Natural killer cell treated with Interleukin-12 subunit alpha and Interleukin-12 subunit beta and Interleukin-15 and Interleukin-18, amount 100 ng/mL, for 72 hours (primary cell): ENCODE results near the gene PXYLP1. TPM values are rescaled to one million over a fixed set of nuclear protein-coding genes. Genes with fewer than 3 reads are reported as not detected.
"Not testable (repeated sequence)": the region's sequence is repeated elsewhere in the genome, so short reads cannot be mapped to it uniquely, and the experiment has no call there.

Experiments used
- ATAC-seq, 2 donors: fragments of 150-1000 bp; cut with Tn5 transposase in 1 of 2; sonication (Bioruptor Pico), chemical (Tn5 transposase) in 1 of 2; 2 replicates each; pipeline ENCODE4 v1.10.0; 2021
- DNase-seq: peaks from one replicate; pipeline ENCODE4 v3.0.0; 2022; ENCODE audit warnings: low spot score
- H3K27ac Mint-ChIP-seq, 2 donors: 1 replicate in 1 of 2; 2 replicates in 1 of 2; pipeline ENCODE4 v1.8.0; 2022; ENCODE audit warnings: mixed read lengths in 2 of 2, mild to moderate bottlenecking in 1 of 2, moderate library complexity in 1 of 2
- H3K27me3 Mint-ChIP-seq, 2 donors: 1 replicate in 1 of 2; 2 replicates in 1 of 2; pipeline ENCODE4 v1.8.0; 2022; ENCODE audit warnings: mixed read lengths in 2 of 2
- H3K36me3 Mint-ChIP-seq: one replicate; pipeline ENCODE4 v1.8.0; 2022; ENCODE audit warnings: mixed read lengths
- H3K4me1 Mint-ChIP-seq, 2 donors: 1 replicate in 1 of 2; 2 replicates in 1 of 2; pipeline ENCODE4 v1.8.0; 2022; ENCODE audit warnings: low read depth in 2 of 2, mixed read lengths in 2 of 2, mild to moderate bottlenecking in 1 of 2
- H3K4me3 Mint-ChIP-seq: one replicate; pipeline ENCODE4 v1.8.0; 2022; ENCODE audit warnings: mixed read lengths
- H3K9me3 Mint-ChIP-seq: 2 replicates; pipeline ENCODE4 v1.8.0; 2022; ENCODE audit warnings: mixed read lengths
- total RNA-seq, 2 donors: library from RNA; stranded (reverse); gene quantifications; one replicate each; pipeline ENCODE4 v1.2.3, GENCODE V29; 2022

PXYLP1 gene
- total RNA-seq, 2 donors from 2014 or later = 6.3 to 15.2 TPM

GRCh38 chr3:141308588-141309218 is 77.1 kb downstream of the PXYLP1 start:
- Mint-ChIP-seq H3K36me3 (no peaks in the 10 kb centered on the region), H3K9me3 (no peaks in the 10 kb centered on the region), H3K27ac (no peak overlapping the region), H3K4me3 (no peak overlapping the region), H3K4me1 (peaks cover 32 to 34% of the 10 kb centered on the region in 2 donors), H3K27me3 (no peaks in the 10 kb centered on the region)
- no peak for DNase-seq
- ATAC-seq = no peak

- peak overlapping the region; percentile 96 for H3K4me3 Mint-ChIP-seq
- H3K27me3 Mint-ChIP-seq = no peaks in the 10 kb centered on the region
- peak overlapping the region; percentile 91 to 97 for H3K27ac Mint-ChIP-seq
- H3K36me3 Mint-ChIP-seq = no peaks in the 10 kb centered on the region
- ATAC-seq (no peak), DNase-seq (peak; percentile 61)
- peaks cover 32 to 36% of the 10 kb centered on the region in 2 donors for H3K4me1 Mint-ChIP-seq
- no peaks in the 10 kb centered on the region for H3K9me3 Mint-ChIP-seq
Measured at GRCh38 chr3:141311170-141311495, 79.5 kb downstream of the PXYLP1 start.

GRCh38 chr3:141311496-141312353 is 80.1 kb downstream of the PXYLP1 start:
- Mint-ChIP-seq H3K9me3 (no peaks in the 10 kb centered on the region), H3K27ac (peak overlapping the region; percentile 91 to 97), H3K36me3 (no peaks in the 10 kb centered on the region), H3K27me3 (no peaks in the 10 kb centered on the region), H3K4me1 (peaks cover 32 to 36% of the 10 kb centered on the region in 2 donors), H3K4me3 (peak overlapping the region; percentile 96)
- ATAC-seq = peak; percentile 99
- peak; percentile 98 for DNase-seq

- Mint-ChIP-seq H3K4me1 (peaks cover 32 to 36% of the 10 kb centered on the region in 2 donors), H3K4me3 (peak overlapping the region; percentile 96), H3K27me3 (no peaks in the 10 kb centered on the region)
Measured at GRCh38 chr3:141312354-141313092, 80.9 kb downstream of the PXYLP1 start.

GRCh38 chr3:141313093-141313683 is 81.6 kb downstream of the PXYLP1 start:
- Mint-ChIP-seq H3K36me3 (no peaks in the 10 kb centered on the region), H3K4me1 (peaks cover 31 to 32% of the 10 kb centered on the region in 2 donors), H3K27ac (peak overlapping the region in 1 of 2 donors; percentile 91), H3K9me3 (no peaks in the 10 kb centered on the region), H3K27me3 (no peaks in the 10 kb centered on the region), H3K4me3 (peak overlapping the region; percentile 96)
- DNase-seq (no peak), ATAC-seq (no peak)

More at GRCh38 chr3:141312354-141313092, 80.9 kb downstream of the PXYLP1 start:
- no peak for ATAC-seq
- Mint-ChIP-seq H3K36me3 (no peaks in the 10 kb centered on the region), H3K9me3 (no peaks in the 10 kb centered on the region), H3K27ac (peak overlapping the region; percentile 91 to 97)
- no peak for DNase-seq

GRCh38 chr3:141314415-141314814 is 82.8 kb downstream of the PXYLP1 start:
- ATAC-seq, H3K4me3 Mint-ChIP-seq, H3K36me3 Mint-ChIP-seq, DNase-seq, H3K27ac Mint-ChIP-seq, H3K9me3 Mint-ChIP-seq, H3K27me3 Mint-ChIP-seq: not testable (repeated sequence)
- H3K4me1 Mint-ChIP-seq = peaks cover 31 to 32% of the 10 kb centered on the region in 2 donors

- no peak overlapping the region for H3K27ac Mint-ChIP-seq
- no peak for DNase-seq
- no peaks in the 10 kb centered on the region for H3K36me3 Mint-ChIP-seq
- no peak overlapping the region for H3K4me3 Mint-ChIP-seq
- no peak for ATAC-seq
- H3K9me3 Mint-ChIP-seq = no peaks in the 10 kb centered on the region
- H3K4me1 Mint-ChIP-seq = peaks cover 19 to 24% of the 10 kb centered on the region in 2 donors
- H3K27me3 Mint-ChIP-seq = no peaks in the 10 kb centered on the region
Measured at GRCh38 chr3:141316851-141317250, 85.2 kb downstream of the PXYLP1 start.

- Mint-ChIP-seq H3K36me3 (no peaks in the 10 kb centered on the region), H3K27me3 (no peaks in the 10 kb centered on the region), H3K4me3 (no peak overlapping the region), H3K27ac (peak overlapping the region in 1 of 2 donors; percentile 49), H3K9me3 (no peaks in the 10 kb centered on the region), H3K4me1 (peaks cover 5 to 8% of the 10 kb centered on the region in 2 donors)
- ATAC-seq = no peak
- DNase-seq = no peak
Measured at GRCh38 chr3:141320399-141321108, 88.9 kb downstream of the PXYLP1 start.

- H3K4me3 Mint-ChIP-seq = no peak overlapping the region
- H3K36me3 Mint-ChIP-seq = no peaks in the 10 kb centered on the region
- peaks cover 5 to 8% of the 10 kb centered on the region in 2 donors for H3K4me1 Mint-ChIP-seq
- H3K9me3 Mint-ChIP-seq = no peaks in the 10 kb centered on the region
- no peaks in the 10 kb centered on the region for H3K27me3 Mint-ChIP-seq
- DNase-seq (no peak), ATAC-seq (no peak)
- peak overlapping the region in 1 of 2 donors; percentile 49 for H3K27ac Mint-ChIP-seq
Measured at GRCh38 chr3:141321109-141321497, 89.5 kb downstream of the PXYLP1 start.

GRCh38 chr3:141323936-141324704 is 92.5 kb downstream of the PXYLP1 start:
- no peaks in the 10 kb centered on the region for H3K36me3 Mint-ChIP-seq
- ATAC-seq (no peak), DNase-seq (no peak)

GRCh38 chr3:141326123-141326522 is 94.5 kb downstream of the PXYLP1 start:
- peak overlapping the region in 1 of 2 donors; percentile 38 for H3K27ac Mint-ChIP-seq
- no peak for ATAC-seq
- H3K9me3 Mint-ChIP-seq = no peaks in the 10 kb centered on the region
- H3K27me3 Mint-ChIP-seq = peaks cover 0 to 3% of the 10 kb centered on the region in 2 donors
- H3K36me3 Mint-ChIP-seq = no peaks in the 10 kb centered on the region
- peaks cover 9 to 13% of the 10 kb centered on the region in 2 donors for H3K4me1 Mint-ChIP-seq
- H3K4me3 Mint-ChIP-seq = no peak overlapping the region
- no peak for DNase-seq

More at GRCh38 chr3:141323936-141324704, 92.5 kb downstream of the PXYLP1 start:
- peaks cover 0 to 3% of the 10 kb centered on the region in 2 donors for H3K27me3 Mint-ChIP-seq
- H3K4me3 Mint-ChIP-seq = no peak overlapping the region
- no peaks in the 10 kb centered on the region for H3K9me3 Mint-ChIP-seq
- peaks cover 15 to 17% of the 10 kb centered on the region in 2 donors for H3K4me1 Mint-ChIP-seq
- H3K27ac Mint-ChIP-seq = no peak overlapping the region

GRCh38 chr3:141326626-141327025 is 95.0 kb downstream of the PXYLP1 start:
- peaks cover 9 to 18% of the 10 kb centered on the region in 2 donors for H3K4me1 Mint-ChIP-seq
- no peak overlapping the region for H3K4me3 Mint-ChIP-seq
- DNase-seq (no peak), ATAC-seq (no peak)
- no peaks in the 10 kb centered on the region for H3K9me3 Mint-ChIP-seq
- H3K27ac Mint-ChIP-seq = no peak overlapping the region
- peaks cover 0 to 3% of the 10 kb centered on the region in 2 donors for H3K27me3 Mint-ChIP-seq
- no peaks in the 10 kb centered on the region for H3K36me3 Mint-ChIP-seq
